ENCODE measurements around the gene NDUFB10.
"Not testable (repeated sequence)": the region's sequence is repeated elsewhere in the genome, so short reads cannot be mapped to it uniquely, and the experiment has no call there.

Gene NDUFB10

GRCh38 chr16:1961651-1962067 is 2.3 kb downstream of the NDUFB10 start:
- no peaks in the 10 kb centered on the region for H3K27me3 ChIP-seq (ENCODE audit: insufficient read depth, insufficient read length)
- peaks cover 4% of the 10 kb centered on the region for H3K4me1 ChIP-seq (ENCODE audit: insufficient read depth, insufficient read length)
- peaks cover 5% of the 10 kb centered on the region; the same call in 1 of the 2 replicates for H3K9me3 ChIP-seq (ENCODE audit: insufficient read depth, low read length)
- H3K9ac ChIP-seq (ENCODE audit: insufficient read length, low read depth), result peak overlapping the region; percentile 57
- no peak overlapping the region for H3K4me3 ChIP-seq (ENCODE audit: insufficient read length, low read depth)
- no peak for DNase-seq (ENCODE audit: low read depth, low spot score)
- TF ChIP-seq ZNF274 (IDR thresholded peaks at IDR 0.05; ENCODE audit: low read depth, low read length) (no peak), YY1 (IDR thresholded peaks at IDR 0.05; ENCODE audit: insufficient read depth, insufficient read length) (no peak), SUZ12 (IDR thresholded peaks at IDR 0.05; ENCODE audit: extremely low read depth, insufficient read depth, insufficient read length) (no peak)
- peaks cover 50% of the 10 kb centered on the region for H3K36me3 ChIP-seq (ENCODE audit: insufficient read depth, insufficient read length, low read length)

- Histone ChIP-seq H3K36me3 (ENCODE audit: insufficient read depth, insufficient read length, low read length) (peaks cover 58% of the 10 kb centered on the region), H3K4me3 (ENCODE audit: insufficient read length, low read depth) (peak overlapping the region; percentile 90), H3K9ac (ENCODE audit: insufficient read length, low read depth) (peak overlapping the region; percentile 98)
- H3K9me3 ChIP-seq (ENCODE audit: insufficient read depth, low read length); H3K4me1 ChIP-seq (ENCODE audit: insufficient read depth, insufficient read length); H3K27me3 ChIP-seq (ENCODE audit: insufficient read depth, insufficient read length); DNase-seq (ENCODE audit: low read depth, low spot score): not testable (repeated sequence)
Observed at GRCh38 chr16:1962161-1963153, 3.1 kb downstream of the NDUFB10 start.

- H3K4me3 ChIP-seq (ENCODE audit: insufficient read length, low read depth), result peak overlapping the region; percentile 90
- peak overlapping the region; percentile 98 for H3K9ac ChIP-seq (ENCODE audit: insufficient read length, low read depth)
- no peak for TF ChIP-seq SUZ12 (IDR thresholded peaks at IDR 0.05; ENCODE audit: extremely low read depth, insufficient read depth, insufficient read length)
- H3K36me3 ChIP-seq (ENCODE audit: insufficient read depth, insufficient read length, low read length), result peaks cover 62% of the 10 kb centered on the region
- no peaks in the 10 kb centered on the region for H3K9me3 ChIP-seq (ENCODE audit: insufficient read depth, low read length)
- DNase-seq (ENCODE audit: low read depth, low spot score), result no peak
- H3K27me3 ChIP-seq (ENCODE audit: insufficient read depth, insufficient read length), result no peaks in the 10 kb centered on the region
- peaks cover 4% of the 10 kb centered on the region for H3K4me1 ChIP-seq (ENCODE audit: insufficient read depth, insufficient read length)
Observed at GRCh38 chr16:1963806-1964505, 4.6 kb downstream of the NDUFB10 start.

DNA sequence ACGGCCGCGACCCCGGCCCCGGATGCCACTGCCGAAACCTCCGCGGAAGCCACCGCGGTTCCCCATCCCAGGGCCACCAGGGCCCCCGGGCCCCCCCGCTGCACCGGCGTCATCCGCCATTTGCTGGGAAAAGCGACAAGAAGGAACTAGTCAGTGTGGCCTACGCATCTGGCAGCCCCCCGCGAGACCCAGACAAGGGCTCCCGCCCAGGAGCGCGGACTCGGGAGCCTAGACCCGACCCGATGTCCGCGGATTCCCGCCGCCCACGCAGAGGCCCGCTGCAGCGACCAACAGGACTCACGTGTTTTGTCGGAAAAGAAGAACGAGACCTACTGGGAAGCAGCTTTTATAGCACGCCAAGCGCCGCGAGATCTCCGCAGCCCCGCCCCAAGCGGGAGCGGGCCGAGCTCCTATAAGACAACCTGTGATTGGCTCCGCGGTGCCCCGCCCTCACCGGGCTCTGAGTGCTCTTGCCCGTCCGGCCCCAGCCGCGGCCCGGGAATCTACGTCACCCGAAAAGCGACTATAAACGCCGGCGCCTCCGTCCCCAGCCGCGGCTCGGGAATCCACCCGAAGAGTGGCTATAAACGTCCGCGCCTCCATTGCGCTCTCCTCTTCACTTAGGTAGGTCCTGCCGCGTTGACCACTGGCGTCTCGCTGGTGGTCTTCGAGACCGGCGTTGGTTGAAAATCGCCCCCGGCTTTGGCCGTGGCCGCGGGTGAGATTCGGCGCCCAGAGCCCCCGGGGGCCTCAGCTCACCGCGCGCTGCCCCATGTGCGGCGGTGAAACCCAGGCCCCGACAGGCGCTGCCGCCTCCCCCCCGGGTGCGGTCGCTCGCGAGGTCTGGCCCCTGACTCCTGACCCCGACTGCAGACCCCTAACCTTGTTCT is 5.4 kb downstream of the NDUFB10 start, which contains the start of gene RPS2:
Gene RPS2, minus strand, starts transcription at position 321 of the 890 bp plus-strand sequence. Its CDS starts 201 bp downstream, at position 120.
- Histone ChIP-seq H3K4me3 (ENCODE audit: insufficient read length, low read depth) (peak within 1 kb of the TSS; percentile 90), H3K36me3 (ENCODE audit: insufficient read depth, insufficient read length, low read length) (peaks cover 62% of the 10 kb centered on the region), H3K9me3 (ENCODE audit: insufficient read depth, low read length) (no peaks in the 10 kb centered on the region), H3K27me3 (ENCODE audit: insufficient read depth, insufficient read length) (no peaks in the 10 kb centered on the region), H3K9ac (ENCODE audit: insufficient read length, low read depth) (peak within 1 kb of the TSS; percentile 100), H3K4me1 (ENCODE audit: insufficient read depth, insufficient read length) (peaks cover 4% of the 10 kb centered on the region)
- DNase-seq (ENCODE audit: low read depth, low spot score), result peak; percentile 98
- TF ChIP-seq SUZ12 (IDR thresholded peaks at IDR 0.05; ENCODE audit: extremely low read depth, insufficient read depth, insufficient read length), result no peak
- no peak for TF ChIP-seq ZNF274 (IDR thresholded peaks at IDR 0.05; ENCODE audit: low read depth, low read length)

DNA sequence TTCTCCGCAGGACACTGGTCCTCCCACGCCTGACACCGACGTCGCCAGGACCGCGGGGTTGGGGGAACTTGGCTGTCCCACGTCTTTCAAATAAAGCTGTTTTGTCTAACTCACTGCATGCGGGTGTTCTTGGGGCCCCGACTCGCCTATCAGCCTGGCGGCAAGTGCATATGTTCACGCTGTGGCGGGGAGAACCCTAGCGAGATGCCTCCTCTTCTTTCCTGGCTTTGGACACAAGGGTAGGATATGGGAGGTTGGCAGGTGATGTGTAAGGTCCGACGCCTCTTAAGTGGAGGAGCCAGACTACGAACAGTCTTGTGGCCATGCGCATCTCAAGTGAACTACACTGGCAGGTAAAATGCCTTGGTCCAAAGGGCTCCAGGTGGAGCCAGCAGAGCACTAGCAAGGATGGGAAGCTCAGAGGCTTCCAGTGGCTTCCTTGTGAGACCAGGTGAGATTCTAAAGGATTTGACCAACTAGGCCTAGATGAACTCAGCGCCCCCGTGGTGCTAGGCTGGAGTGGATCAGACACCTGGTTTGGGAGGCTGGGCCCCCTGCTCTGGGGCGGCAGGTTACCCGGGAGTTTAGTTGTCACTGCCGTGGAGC is 6.2 kb downstream of the NDUFB10 start:
- Histone ChIP-seq H3K9ac (ENCODE audit: insufficient read length, low read depth) (peak overlapping the region; percentile 100), H3K9me3 (ENCODE audit: insufficient read depth, low read length) (no peaks in the 10 kb centered on the region), H3K36me3 (ENCODE audit: insufficient read depth, insufficient read length, low read length) (peaks cover 61% of the 10 kb centered on the region), H3K27me3 (ENCODE audit: insufficient read depth, insufficient read length) (no peaks in the 10 kb centered on the region), H3K4me3 (ENCODE audit: insufficient read length, low read depth) (peak overlapping the region; percentile 90), H3K4me1 (ENCODE audit: insufficient read depth, insufficient read length) (peaks cover 4% of the 10 kb centered on the region)
- TF ChIP-seq ZNF274 (IDR thresholded peaks at IDR 0.05; ENCODE audit: low read depth, low read length), result no peak
- TF ChIP-seq YY1 (IDR thresholded peaks at IDR 0.05; ENCODE audit: insufficient read depth, insufficient read length), result no peak
- TF ChIP-seq SUZ12 (IDR thresholded peaks at IDR 0.05; ENCODE audit: extremely low read depth, insufficient read depth, insufficient read length), result no peak
- DNase-seq (ENCODE audit: low read depth, low spot score), result no peak

GRCh38 chr16:1966460-1966859 is 7.1 kb downstream of the NDUFB10 start, which contains the start of gene RNF151:
Gene RNF151 (plus strand): TSS chr16:1966856. CDS start chr16:1966882, 26 bp downstream.
- Histone ChIP-seq H3K9ac (ENCODE audit: insufficient read length, low read depth) (peak within 1 kb of the TSS; percentile 100), H3K4me1 (ENCODE audit: insufficient read depth, insufficient read length) (peaks cover 7% of the 10 kb centered on the region), H3K9me3 (ENCODE audit: insufficient read depth, low read length) (no peaks in the 10 kb centered on the region), H3K4me3 (ENCODE audit: insufficient read length, low read depth) (peak within 1 kb of the TSS; percentile 90), H3K36me3 (ENCODE audit: insufficient read depth, insufficient read length, low read length) (peaks cover 59% of the 10 kb centered on the region), H3K27me3 (ENCODE audit: insufficient read depth, insufficient read length) (no peaks in the 10 kb centered on the region)
- no peak for TF ChIP-seq SUZ12 (IDR thresholded peaks at IDR 0.05; ENCODE audit: extremely low read depth, insufficient read depth, insufficient read length)
- no peak for TF ChIP-seq ZNF274 (IDR thresholded peaks at IDR 0.05; ENCODE audit: low read depth, low read length)
- TF ChIP-seq YY1 (IDR thresholded peaks at IDR 0.05; ENCODE audit: insufficient read depth, insufficient read length), result no peak
- DNase-seq (ENCODE audit: low read depth, low spot score), result no peak

Measured in NT2/D1 (cell line).